ENCODE measurements around the gene DIP2A. TPM values are rescaled to one million over a fixed set of nuclear protein-coding genes. Genes with fewer than 3 reads are reported as not detected.

DIP2A gene
- total and polyA plus RNA-seq, 2 of the 8 experiments (the other 6 are each of a cell fraction or from before 2014, with no cell fraction given): 16.0 to 27.1 TPM

DNA sequence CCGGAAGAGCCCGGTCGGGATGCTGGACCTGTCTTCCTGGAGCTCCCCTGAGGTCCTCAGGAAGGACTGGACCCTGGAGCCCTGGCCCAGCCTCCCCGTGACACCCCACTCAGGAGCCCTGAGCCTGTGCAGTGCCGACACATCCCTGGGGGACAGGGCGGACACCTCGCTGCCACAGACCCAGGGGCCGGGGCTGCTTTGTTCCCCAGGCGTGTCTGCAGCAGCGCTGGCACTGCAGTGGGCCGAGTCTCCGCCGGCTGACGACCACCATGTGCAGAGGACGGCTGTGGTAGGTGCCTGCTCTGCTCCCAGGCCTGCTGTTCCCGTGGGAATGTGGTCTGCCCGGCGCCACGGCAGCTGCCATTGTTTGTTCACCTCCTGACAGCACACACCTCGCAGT lies 42.1 kb upstream of the DIP2A start:
- 99% methylated on average over 13 of the region's 20 CpGs; no CpG with 5 or more reads in 1 of the 2 experiments for WGBS, 2 experiments (ENCODE audit: extremely low coverage in 1 of 2, insufficient coverage in 1 of 2, insufficient read length in 1 of 2, insufficient replicate concordance in 2 of 2, low coverage in 1 of 2, low lambda C conversion rate in 2 of 2, missing lambda C conversion rate in 1 of 2)
- no peaks in the 10 kb centered on the region for H3K27me3 ChIP-seq (replicated peaks in 1 of 4; ENCODE audit: control insufficient read depth in 3 of 4, extremely low read depth in 1 of 4, insufficient read depth in 3 of 4, low read length in 3 of 4)
- no peak overlapping the region for H3K56ac ChIP-seq (replicated peaks; ENCODE audit: insufficient read length, low read depth, low read length)
- H3K9ac ChIP-seq (replicated peaks in 1 of 4; ENCODE audit: extremely low read depth in 1 of 4, low read depth in 3 of 4, low read length in 3 of 4): no peak overlapping the region
- DNase-seq (ENCODE audit: low read depth in 1 of 2, low spot score in 2 of 2) (no peak), FAIRE-seq (no peak)
- H3K4ac ChIP-seq (replicated peaks; ENCODE audit: insufficient read length, low read depth, low read length): no peak overlapping the region
- no peak overlapping the region for H3K23ac ChIP-seq (ENCODE audit: insufficient read length)
- no peaks in the 10 kb centered on the region; a peak in 1 of 7 replicates for H3K4me1 ChIP-seq (replicated peaks in 1 of 4; ENCODE audit: control insufficient read depth in 3 of 4, insufficient read depth in 4 of 4, low read length in 3 of 4)
- H4K20me1 ChIP-seq (replicated peaks in 1 of 2; ENCODE audit: control insufficient read depth in 1 of 2, insufficient read depth in 2 of 2, low read length in 2 of 2): no peaks in the 10 kb centered on the region
- H3K4me2 ChIP-seq (ENCODE audit: insufficient read depth in 1 of 2, low read depth in 2 of 2, low read length in 2 of 2): no peak overlapping the region
- no peaks in the 10 kb centered on the region for H3K79me2 ChIP-seq (ENCODE audit: control insufficient read depth in 1 of 2, insufficient read depth in 2 of 2, low read length in 2 of 2)
- no peak overlapping the region for H4K91ac ChIP-seq (replicated peaks; ENCODE audit: insufficient read length, low read length)
- no peak overlapping the region for H4K5ac ChIP-seq (ENCODE audit: insufficient read length, low read depth, low read length)
- no peak overlapping the region for H2BK15ac ChIP-seq (ENCODE audit: low read length)
- H3K14ac ChIP-seq (ENCODE audit: insufficient read length): no peak overlapping the region
- no peak overlapping the region for H2BK12ac ChIP-seq (ENCODE audit: low read depth, low read length)
- H3K18ac ChIP-seq (ENCODE audit: extremely low read depth, low read length): no peak overlapping the region
- ChIA-PET POLR2A (ENCODE audit: partially characterized antibody) (no interaction called here), CTCF (ENCODE audit: partially characterized antibody) (interaction anchor here (0.6 to 1.0 kb wide), 2 partner anchors 39 to 409 kb away, joined by 3 read pairs; no protein-coding TSS in a partner anchor)
- H2BK5ac ChIP-seq (ENCODE audit: low read depth, low read length): no peak overlapping the region
- H2BK20ac ChIP-seq (ENCODE audit: low read length): no peak overlapping the region
- peaks cover 2 to 23% (median 14%) of the 10 kb centered on the region in 4 experiments; a peak in 6 of 8 replicates for H3K36me3 ChIP-seq (ENCODE audit: control insufficient read depth in 2 of 4, insufficient read depth in 4 of 4, low read length in 3 of 4)
- no peaks in the 10 kb centered on the region for H3K9me3 ChIP-seq (ENCODE audit: insufficient read depth in 2 of 2, low read depth in 1 of 2, low read length in 1 of 2)
- H2BK120ac ChIP-seq (replicated peaks; ENCODE audit: low read depth, low read length): no peak overlapping the region
- H4K8ac ChIP-seq (ENCODE audit: extremely low read depth, insufficient read depth, low read length): no peak overlapping the region
- H3K27ac ChIP-seq (ENCODE audit: low read depth, low read length): no peak overlapping the region
- no peak overlapping the region for H2AFZ ChIP-seq (ENCODE audit: low read length)
- H3K79me1 ChIP-seq (ENCODE audit: low read depth, low read length): no peaks in the 10 kb centered on the region; the same call in 1 of the 2 replicates
- H2AK5ac ChIP-seq (ENCODE audit: low read depth, low read length): no peak overlapping the region
- no peaks in the 10 kb centered on the region for H3K23me2 ChIP-seq (ENCODE audit: low read depth, low read length)
- H3K4me3 ChIP-seq (ENCODE audit: extremely low read depth in 1 of 4, insufficient read depth in 2 of 4, low read depth in 3 of 4, low read length in 4 of 4): no peak overlapping the region
- TF ChIP-seq BCL11A (IDR thresholded peaks at IDR 0.05; ENCODE audit: low read depth in 2 of 2, low read length in 2 of 2): no peak
- TF ChIP-seq BRCA1 (IDR thresholded peaks at IDR 0.05; ENCODE audit: low read depth, low read length): no peak
